Smooth muscle cell (in vitro differentiated cells): ENCODE results near the gene TMEM163. TPM values are rescaled to one million over a fixed set of nuclear protein-coding genes. Genes with fewer than 3 reads are reported as not detected.

ENCODE experiments used
- DNase-seq: peaks from one replicate; lab custom pipeline; 2025; ENCODE audit not compliant: unreplicated experiment; lab: John Stamatoyannopoulos, UW
- H2AFZ ChIP-seq: fragments of 200-600 bp; sonication (generic); 2 replicates; pipeline ENCODE4 v1.6.0; 2016; ENCODE audit warnings: antibody characterized with exemption, low read depth, mild to moderate bottlenecking
- H3F3A ChIP-seq: fragments of 200-600 bp; sonication (generic); 2 replicates; pipeline ENCODE4 v1.6.0; 2017; ENCODE audit warnings: antibody characterized with exemption, low read depth
- H3K27ac ChIP-seq: fragments of 200-600 bp; sonication (generic); 2 replicates; pipeline ENCODE4 v1.5.1; 2016; ENCODE audit warnings: low read depth, mild to moderate bottlenecking
- H3K27me3 ChIP-seq: fragments of 200-600 bp; sonication (generic); 2 replicates; pipeline ENCODE4 v1.6.1; 2016; ENCODE audit warnings: low read depth, mild to moderate bottlenecking
- H3K36me3 ChIP-seq: fragments of 200-600 bp; sonication (generic); 2 replicates; pipeline ENCODE4 v1.5.1; 2016; ENCODE audit warnings: low read depth
- H3K4me1 ChIP-seq: fragments of 200-600 bp; sonication (generic); 2 replicates; pipeline ENCODE4 v1.5.1; 2016; ENCODE audit warnings: low read depth
- H3K4me2 ChIP-seq: fragments of 200-600 bp; sonication (generic); 2 replicates; pipeline ENCODE4 v1.6.0; 2016; ENCODE audit warnings: mild to moderate bottlenecking
- H3K4me3 ChIP-seq: fragments of 200-600 bp; sonication (generic); 2 replicates; pipeline ENCODE4 v1.5.1; 2016; ENCODE audit warnings: mild to moderate bottlenecking
- H3K79me2 ChIP-seq: fragments of 200-600 bp; sonication (generic); 2 replicates; pipeline ENCODE4 v1.6.0; 2016; ENCODE audit warnings: low read depth, mild to moderate bottlenecking
- H3K9ac ChIP-seq: fragments of 200-600 bp; sonication (generic); 2 replicates; pipeline ENCODE4 v1.6.0; 2016; ENCODE audit warnings: low read depth
- H3K9me3 ChIP-seq: fragments of 200-600 bp; sonication (generic); replicated peaks from 2 replicates; pipeline ENCODE4 v1.5.1; 2016; ENCODE audit warnings: low read depth
- H4K20me1 ChIP-seq: fragments of 200-600 bp; sonication (generic); 2 replicates; pipeline ENCODE4 v1.6.0; 2016; ENCODE audit warnings: low read depth
- CTCF ChIP-seq: fragments of 200-600 bp; sonication (generic); IDR thresholded peaks from 2 replicates; pipeline ENCODE4 v1.5.1; 2017; ENCODE audit warnings: borderline replicate concordance, mild to moderate bottlenecking, antibody characterized with exemption; ENCODE audit not compliant: insufficient read depth, poor library complexity, severe bottlenecking
- WGBS: methylation state at CpG from one replicate; pipeline ENCODE4 v1.1.7; 2016; ENCODE audit warnings: low lambda C conversion rate; 5-methylcytosine and 5-hydroxymethylcytosine counted together
- polyA plus RNA-seq: library from polyadenylated mRNA; unstranded; fragments of >200 nt; fragmentation: Nextera tagmentation; extraction: Ambion mirVana; gene quantifications from 2 replicates; pipeline ENCODE4 v1.2.1, GENCODE V29; 2016
- total RNA-seq: library from RNA; depleted of rRNA; stranded (reverse); fragments of >200 nt; gene quantifications from 2 replicates; pipeline ENCODE4 v1.2.3, GENCODE V29; 2014

TMEM163 gene
- total and polyA plus RNA-seq, 2 experiments from 2014 or later, result 0.31 TPM; not detected in 1

GRCh38 chr2:134459706-134460406 lies 258.9 kb downstream of the TMEM163 start:
- no peak for DNase-seq
- Histone ChIP-seq H3K9ac (no peak overlapping the region), H3K36me3 (no peaks in the 10 kb centered on the region), H3K4me1 (no peaks in the 10 kb centered on the region), H2AFZ (no peak overlapping the region), H3K27ac (no peak overlapping the region), H3K4me2 (no peak overlapping the region), H3K9me3 (no peaks in the 10 kb centered on the region), H3K4me3 (no peak overlapping the region), H4K20me1 (no peaks in the 10 kb centered on the region), H3K79me2 (no peaks in the 10 kb centered on the region), H3F3A (no peaks in the 10 kb centered on the region), H3K27me3 (no peaks in the 10 kb centered on the region)
- 94% methylated on average over 11 of the region's 11 CpGs for WGBS
- TF ChIP-seq CTCF, result no peak

GRCh38 chr2:134458950-134459349 lies 259.9 kb downstream of the TMEM163 start:
- no peaks in the 10 kb centered on the region for H3K79me2 ChIP-seq
- WGBS, result 95% methylated on average over 10 of the region's 10 CpGs
- no peaks in the 10 kb centered on the region for H4K20me1 ChIP-seq
- no peak overlapping the region for H2AFZ ChIP-seq
- H3F3A ChIP-seq, result no peaks in the 10 kb centered on the region
- no peak overlapping the region for H3K4me3 ChIP-seq
- no peak for DNase-seq
- no peaks in the 10 kb centered on the region for H3K36me3 ChIP-seq
- TF ChIP-seq CTCF, result no peak
- H3K4me2 ChIP-seq, result no peak overlapping the region
- H3K9ac ChIP-seq, result no peak overlapping the region
- H3K27me3 ChIP-seq, result no peaks in the 10 kb centered on the region
- H3K4me1 ChIP-seq, result no peaks in the 10 kb centered on the region
- no peaks in the 10 kb centered on the region for H3K9me3 ChIP-seq
- no peak overlapping the region for H3K27ac ChIP-seq

- 93% methylated on average over 6 of the region's 6 CpGs for WGBS
- no peak for DNase-seq
- no peaks in the 10 kb centered on the region for H3K4me1 ChIP-seq
- no peaks in the 10 kb centered on the region for H3K27me3 ChIP-seq
- H3K27ac ChIP-seq, result no peak overlapping the region
- no peaks in the 10 kb centered on the region for H3K79me2 ChIP-seq
- H3K9me3 ChIP-seq, result no peaks in the 10 kb centered on the region
- H3F3A ChIP-seq, result no peaks in the 10 kb centered on the region
- H2AFZ ChIP-seq, result no peak overlapping the region
- no peak overlapping the region for H3K4me3 ChIP-seq
- H3K4me2 ChIP-seq, result no peak overlapping the region
- H4K20me1 ChIP-seq, result no peaks in the 10 kb centered on the region
- H3K36me3 ChIP-seq, result no peaks in the 10 kb centered on the region
- no peak overlapping the region for H3K9ac ChIP-seq
- TF ChIP-seq CTCF, result no peak
These were observed 260.3 kb downstream of the TMEM163 start for GRCh38 chr2:134458473-134458853.

- H3K36me3 ChIP-seq, result no peaks in the 10 kb centered on the region
- no peaks in the 10 kb centered on the region for H4K20me1 ChIP-seq
- no peak for DNase-seq
- TF ChIP-seq CTCF, result no peak
- no peaks in the 10 kb centered on the region for H3K4me1 ChIP-seq
- H3K4me2 ChIP-seq, result no peak overlapping the region
- no peak overlapping the region for H2AFZ ChIP-seq
- no peaks in the 10 kb centered on the region for H3K9me3 ChIP-seq
- H3K9ac ChIP-seq, result no peak overlapping the region
- H3K27ac ChIP-seq, result no peak overlapping the region
- no peaks in the 10 kb centered on the region for H3K79me2 ChIP-seq
- H3K27me3 ChIP-seq, result no peaks in the 10 kb centered on the region
- 93% methylated on average over 18 of the region's 18 CpGs for WGBS
- no peaks in the 10 kb centered on the region for H3F3A ChIP-seq
- H3K4me3 ChIP-seq, result no peak overlapping the region
These were observed 260.9 kb downstream of the TMEM163 start for GRCh38 chr2:134457765-134458472.
